Neural cell (in vitro differentiated cells): Measurements from ENCODE around the gene PBX1. TPM values are rescaled to one million over a fixed set of nuclear protein-coding genes. Genes with fewer than 3 reads are reported as not detected.
"Not testable (repeated sequence)": the region's sequence is repeated elsewhere in the genome, so short reads cannot be mapped to it uniquely, and the experiment has no call there.

ENCODE experiments used
- H2AFZ ChIP-seq: fragments of 200-600, 300-800 bp; sonication (generic), shearing (Covaris generic); 2 replicates; pipeline ENCODE4 v1.6.0; 2014; ENCODE audit warnings: low read depth, mild to moderate bottlenecking, antibody characterized with exemption, low read length, moderate library complexity
- H3F3A ChIP-seq: fragments of 200-600 bp; shearing (Covaris generic); 2 replicates; pipeline ENCODE4 v1.6.1; 2016; ENCODE audit warnings: mild to moderate bottlenecking, moderate library complexity, mixed read lengths, antibody characterized with exemption, low read length; ENCODE audit not compliant: insufficient read depth, poor library complexity, severe bottlenecking
- H3K27ac ChIP-seq: fragments of 200-600, 300-800 bp; sonication (generic), shearing (Covaris generic); 2 replicates; pipeline ENCODE4 v1.5.1; 2014; ENCODE audit warnings: mild to moderate bottlenecking, low read length, moderate library complexity
- H3K27me3 ChIP-seq: fragments of 300-800, 200-600 bp; sonication (generic), shearing (Covaris generic); 2 replicates; pipeline ENCODE4 v1.6.0; 2014; ENCODE audit warnings: mild to moderate bottlenecking, low read depth, low read length, moderate library complexity; ENCODE audit not compliant: insufficient read depth
- H3K36me3 ChIP-seq: fragments of 300-800, 200-600 bp; sonication (generic), shearing (Covaris generic); 2 replicates; pipeline ENCODE4 v1.5.1; 2014; ENCODE audit warnings: mild to moderate bottlenecking, antibody characterized with exemption, low read length, moderate library complexity; ENCODE audit not compliant: insufficient read depth
- H3K4me2 ChIP-seq: fragments of 300-800, 200-600 bp; sonication (generic), shearing (Covaris generic); 2 replicates; pipeline ENCODE4 v1.6.0; 2014; ENCODE audit warnings: mild to moderate bottlenecking, low read length
- H3K4me3 ChIP-seq: fragments of 300-800, 200-600 bp; sonication (generic), shearing (Covaris generic); 2 replicates; pipeline ENCODE4 v1.5.1; 2014; ENCODE audit warnings: mild to moderate bottlenecking, low read length, moderate library complexity
- H3K79me2 ChIP-seq: fragments of 200-600 bp; shearing (Covaris generic); replicated peaks from 2 replicates; pipeline ENCODE4 v1.6.0; 2014; ENCODE audit warnings: mild to moderate bottlenecking, low read length, moderate library complexity; ENCODE audit not compliant: insufficient read depth
- H3K9ac ChIP-seq: fragments of 300-800, 200-600 bp; sonication (generic), shearing (Covaris generic); 2 replicates; pipeline ENCODE4 v1.6.1; 2016; ENCODE audit warnings: mild to moderate bottlenecking, low read length, mixed read lengths
- H3K9me2 ChIP-seq: fragments of 200-600 bp; shearing (Covaris generic); 2 replicates; pipeline ENCODE4 v1.6.1; 2016; ENCODE audit warnings: mild to moderate bottlenecking, low read length, mixed read lengths; ENCODE audit not compliant: insufficient read depth
- H3K9me3 ChIP-seq: fragments of 200-600, 300-800 bp; sonication (generic), shearing (Covaris generic); 2 replicates; pipeline ENCODE4 v1.6.1; 2016; ENCODE audit warnings: mild to moderate bottlenecking, mixed run types, low read length, moderate library complexity, mixed read lengths
- H4K20me1 ChIP-seq: fragments of 200-600 bp; shearing (Covaris generic); 2 replicates; pipeline ENCODE4 v1.6.1; 2016; ENCODE audit warnings: mild to moderate bottlenecking, mixed run types; ENCODE audit not compliant: insufficient read depth
- EP300 ChIP-seq: fragments of 450-650 bp; conservative IDR thresholded peaks from 2 replicates; pipeline ENCODE4 v1.6.1; 2014; ENCODE audit warnings: antibody characterized with exemption, mild to moderate bottlenecking, moderate library complexity; ENCODE audit not compliant: poor library complexity, severe bottlenecking
- EZH2 ChIP-seq: fragments of 200-600, 300-800 bp; shearing (Covaris generic), sonication (generic); IDR thresholded peaks from 2 replicates; pipeline ENCODE4 v1.6.1; 2014; ENCODE audit warnings: antibody characterized with exemption, low read length, borderline replicate concordance, mild to moderate bottlenecking; ENCODE audit not compliant: insufficient read depth, poor library complexity, severe bottlenecking
- MXI1 ChIP-seq: fragments of 450-650 bp; conservative IDR thresholded peaks from 2 replicates; pipeline ENCODE4 v1.6.1; 2014; ENCODE audit warnings: antibody characterized with exemption, mild to moderate bottlenecking; ENCODE audit not compliant: poor library complexity, severe bottlenecking
- POLR2AphosphoS5 ChIP-seq: IDR thresholded peaks from 2 replicates; pipeline ENCODE4 v1.6.1; 2012
- RAD21 ChIP-seq: fragments of 450-650 bp; conservative IDR thresholded peaks from 2 replicates; pipeline ENCODE4 v1.6.1; 2014; ENCODE audit warnings: antibody characterized with exemption, mild to moderate bottlenecking, moderate library complexity
- SMC3 ChIP-seq: fragments of 450-650 bp; conservative IDR thresholded peaks from 2 replicates; pipeline ENCODE4 v1.6.1; 2014; ENCODE audit warnings: antibody characterized with exemption, mild to moderate bottlenecking, moderate library complexity; ENCODE audit not compliant: poor library complexity
- TAF1 ChIP-seq: IDR thresholded peaks from 2 replicates; pipeline ENCODE4 v1.6.1; 2012; ENCODE audit warnings: low read depth
- polyA plus RNA-seq: library from polyadenylated mRNA; depleted of rRNA; stranded (reverse); fragments of >200 nt; gene quantifications from 2 replicates; pipeline ENCODE4 v1.2.3, GENCODE V29; 2014
- TF ChIP-seq, protein P1 (sequence below): IDR thresholded peaks from 2 replicates; pipeline ENCODE4 v1.6.1; 2012; ENCODE audit warnings: borderline replicate concordance
- TF ChIP-seq, protein P2 (sequence below): fragments of 450-650 bp; IDR thresholded peaks from 2 replicates; pipeline ENCODE4 v1.5.1; 2014; ENCODE audit warnings: antibody characterized with exemption, mild to moderate bottlenecking, moderate library complexity; ENCODE audit not compliant: poor library complexity, severe bottlenecking

Gene PBX1
- polyA plus RNA-seq, 1 donor from 2014 or later = 42.4 TPM

DNA sequence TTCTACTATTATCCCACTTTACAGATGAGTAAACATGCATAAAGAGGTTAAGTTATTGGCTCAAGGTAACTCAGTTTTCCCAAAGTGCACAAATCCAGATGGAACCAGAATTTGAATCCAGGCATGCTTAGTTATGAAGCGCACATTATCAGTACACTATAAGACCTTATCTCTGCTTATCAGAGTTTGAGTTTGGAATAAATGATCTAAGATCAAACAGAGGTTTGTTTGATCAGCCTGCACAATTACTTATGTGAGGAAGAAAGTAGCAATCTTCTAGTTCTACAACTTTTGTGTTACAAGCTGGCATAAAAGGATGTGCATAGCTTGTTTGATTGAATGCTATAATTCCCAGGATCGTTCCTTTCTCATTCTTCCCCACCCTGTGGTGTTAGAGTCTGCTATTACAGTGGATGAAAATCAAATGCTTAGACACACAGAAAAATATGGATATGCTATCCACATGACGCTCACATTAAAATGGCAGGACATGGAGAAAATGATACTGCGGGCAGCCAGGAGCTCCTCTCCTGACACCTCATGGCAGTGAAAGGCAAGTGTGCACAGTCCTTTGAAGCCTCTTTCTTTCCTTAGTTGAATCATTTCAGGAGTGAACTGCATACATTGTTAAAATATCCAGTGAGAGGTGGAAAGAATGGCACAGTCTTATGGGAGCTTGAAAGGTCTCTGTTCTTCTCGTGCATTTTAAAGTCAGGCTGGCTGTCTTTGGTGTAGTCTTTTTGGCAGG lies 23.9 kb upstream of the PBX1 start:
- Histone ChIP-seq H3K79me2 (no peaks in the 10 kb centered on the region), H3F3A (no peaks in the 10 kb centered on the region), H3K9ac (no peak overlapping the region), H3K36me3 (no peaks in the 10 kb centered on the region), H3K27ac (no peak overlapping the region), H3K27me3 (no peaks in the 10 kb centered on the region), H3K9me3 (no peaks in the 10 kb centered on the region), H4K20me1 (no peaks in the 10 kb centered on the region), H2AFZ (no peak overlapping the region), H3K4me2 (no peak overlapping the region), H3K4me3 (no peak overlapping the region), H3K9me2 (no peaks in the 10 kb centered on the region)
- TF ChIP-seq, protein P1, sequence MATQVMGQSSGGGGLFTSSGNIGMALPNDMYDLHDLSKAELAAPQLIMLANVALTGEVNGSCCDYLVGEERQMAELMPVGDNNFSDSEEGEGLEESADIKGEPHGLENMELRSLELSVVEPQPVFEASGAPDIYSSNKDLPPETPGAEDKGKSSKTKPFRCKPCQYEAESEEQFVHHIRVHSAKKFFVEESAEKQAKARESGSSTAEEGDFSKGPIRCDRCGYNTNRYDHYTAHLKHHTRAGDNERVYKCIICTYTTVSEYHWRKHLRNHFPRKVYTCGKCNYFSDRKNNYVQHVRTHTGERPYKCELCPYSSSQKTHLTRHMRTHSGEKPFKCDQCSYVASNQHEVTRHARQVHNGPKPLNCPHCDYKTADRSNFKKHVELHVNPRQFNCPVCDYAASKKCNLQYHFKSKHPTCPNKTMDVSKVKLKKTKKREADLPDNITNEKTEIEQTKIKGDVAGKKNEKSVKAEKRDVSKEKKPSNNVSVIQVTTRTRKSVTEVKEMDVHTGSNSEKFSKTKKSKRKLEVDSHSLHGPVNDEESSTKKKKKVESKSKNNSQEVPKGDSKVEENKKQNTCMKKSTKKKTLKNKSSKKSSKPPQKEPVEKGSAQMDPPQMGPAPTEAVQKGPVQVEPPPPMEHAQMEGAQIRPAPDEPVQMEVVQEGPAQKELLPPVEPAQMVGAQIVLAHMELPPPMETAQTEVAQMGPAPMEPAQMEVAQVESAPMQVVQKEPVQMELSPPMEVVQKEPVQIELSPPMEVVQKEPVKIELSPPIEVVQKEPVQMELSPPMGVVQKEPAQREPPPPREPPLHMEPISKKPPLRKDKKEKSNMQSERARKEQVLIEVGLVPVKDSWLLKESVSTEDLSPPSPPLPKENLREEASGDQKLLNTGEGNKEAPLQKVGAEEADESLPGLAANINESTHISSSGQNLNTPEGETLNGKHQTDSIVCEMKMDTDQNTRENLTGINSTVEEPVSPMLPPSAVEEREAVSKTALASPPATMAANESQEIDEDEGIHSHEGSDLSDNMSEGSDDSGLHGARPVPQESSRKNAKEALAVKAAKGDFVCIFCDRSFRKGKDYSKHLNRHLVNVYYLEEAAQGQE = peak; percentile 17
- no peak for TF ChIP-seq TAF1
- peak; percentile 38 for TF ChIP-seq POLR2AphosphoS5
- TF ChIP-seq, protein P2, sequence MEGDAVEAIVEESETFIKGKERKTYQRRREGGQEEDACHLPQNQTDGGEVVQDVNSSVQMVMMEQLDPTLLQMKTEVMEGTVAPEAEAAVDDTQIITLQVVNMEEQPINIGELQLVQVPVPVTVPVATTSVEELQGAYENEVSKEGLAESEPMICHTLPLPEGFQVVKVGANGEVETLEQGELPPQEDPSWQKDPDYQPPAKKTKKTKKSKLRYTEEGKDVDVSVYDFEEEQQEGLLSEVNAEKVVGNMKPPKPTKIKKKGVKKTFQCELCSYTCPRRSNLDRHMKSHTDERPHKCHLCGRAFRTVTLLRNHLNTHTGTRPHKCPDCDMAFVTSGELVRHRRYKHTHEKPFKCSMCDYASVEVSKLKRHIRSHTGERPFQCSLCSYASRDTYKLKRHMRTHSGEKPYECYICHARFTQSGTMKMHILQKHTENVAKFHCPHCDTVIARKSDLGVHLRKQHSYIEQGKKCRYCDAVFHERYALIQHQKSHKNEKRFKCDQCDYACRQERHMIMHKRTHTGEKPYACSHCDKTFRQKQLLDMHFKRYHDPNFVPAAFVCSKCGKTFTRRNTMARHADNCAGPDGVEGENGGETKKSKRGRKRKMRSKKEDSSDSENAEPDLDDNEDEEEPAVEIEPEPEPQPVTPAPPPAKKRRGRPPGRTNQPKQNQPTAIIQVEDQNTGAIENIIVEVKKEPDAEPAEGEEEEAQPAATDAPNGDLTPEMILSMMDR = peak; percentile 58
- TF ChIP-seq EZH2 = no peak
- peak; percentile 70 for TF ChIP-seq RAD21
- no peak for TF ChIP-seq EP300
- TF ChIP-seq SMC3 = peak; percentile 63
- no peak for TF ChIP-seq MXI1

DNA sequence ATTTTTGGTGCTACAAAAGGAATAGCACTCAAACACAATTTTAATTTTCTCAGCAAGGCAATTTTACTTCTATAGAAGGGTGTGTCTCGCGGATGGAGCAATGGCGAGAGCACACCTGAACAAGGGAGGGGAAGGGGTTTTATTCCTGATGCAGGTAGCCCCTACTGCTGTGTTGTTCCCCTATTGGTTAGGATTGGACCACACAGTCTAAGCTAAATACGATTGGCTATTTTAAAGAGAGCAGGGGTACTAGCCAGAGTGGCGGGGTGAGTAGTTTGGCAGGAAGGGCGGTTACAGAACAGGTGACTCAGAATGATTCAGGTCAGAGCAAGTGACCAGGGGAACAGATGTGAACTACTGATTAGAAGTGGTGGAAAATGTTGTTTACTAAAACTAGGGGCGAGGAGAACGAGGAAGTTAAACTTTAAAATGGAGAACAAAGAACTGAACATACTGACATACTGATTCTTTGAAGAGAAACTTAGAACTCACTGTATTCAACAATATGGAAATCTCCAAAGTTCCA lies 6.5 kb upstream of the PBX1 start:
- not testable (repeated sequence) for H3K9ac ChIP-seq, H3K27me3 ChIP-seq, H2AFZ ChIP-seq, H3K9me3 ChIP-seq, H3K9me2 ChIP-seq, H3K4me3 ChIP-seq, H3K36me3 ChIP-seq, H3F3A ChIP-seq, H3K79me2 ChIP-seq, H3K4me2 ChIP-seq, H4K20me1 ChIP-seq, H3K27ac ChIP-seq
